Endodermal cell (in vitro differentiated cells): ENCODE results near the gene PRSS12. TPM values are rescaled to one million over a fixed set of nuclear protein-coding genes. Genes with fewer than 3 reads are reported as not detected.
A peak's percentile ranks its signal among the peaks of the same experiment; 100 is the strongest.

ENCODE experiments used
- DNase-seq: peaks from one replicate; pipeline ENCODE4 v3.0.0-alpha.2; 2017
- H3K27ac ChIP-seq: 2 replicates; pipeline ENCODE4 v1.5.1; 2013; ENCODE audit warnings: mild to moderate bottlenecking, low read depth, low read length, moderate library complexity
- H3K27me3 ChIP-seq: 2 replicates; pipeline ENCODE4 v1.6.1; 2013; ENCODE audit warnings: mild to moderate bottlenecking, low read length, moderate library complexity; ENCODE audit not compliant: insufficient read depth, control insufficient read depth, poor library complexity, severe bottlenecking
- H3K36me3 ChIP-seq: 2 replicates; pipeline ENCODE4 v1.7.0; 2013; ENCODE audit warnings: mild to moderate bottlenecking, low read length, moderate library complexity; ENCODE audit not compliant: control insufficient read depth, insufficient read depth
- H3K4me1 ChIP-seq: one replicate; pipeline ENCODE4 v1.7.0; 2013; ENCODE audit warnings: low read length; ENCODE audit not compliant: control insufficient read depth, insufficient read depth
- H3K4me3 ChIP-seq: 2 replicates; pipeline ENCODE4 v1.5.1; 2013; ENCODE audit warnings: mild to moderate bottlenecking, low read length, moderate library complexity
- H3K9ac ChIP-seq: 2 replicates; pipeline ENCODE4 v1.6.1; 2013; ENCODE audit warnings: mild to moderate bottlenecking, low read length, moderate library complexity; ENCODE audit not compliant: poor library complexity, severe bottlenecking; ENCODE audit errors: extremely low read depth
- H3K9me3 ChIP-seq: 2 replicates; pipeline ENCODE4 v1.6.1; 2013; ENCODE audit warnings: mild to moderate bottlenecking, low read length, moderate library complexity; ENCODE audit not compliant: control insufficient read depth
- H3K27ac Mint-ChIP-seq: 2 replicates; pipeline ENCODE4 v1.8.0; 2020; ENCODE audit warnings: mixed read lengths
- H3K27me3 Mint-ChIP-seq: 2 replicates; pipeline ENCODE4 v1.8.0; 2021; ENCODE audit warnings: mild to moderate bottlenecking, mixed read lengths; ENCODE audit not compliant: insufficient read depth
- H3K36me3 Mint-ChIP-seq: 2 replicates; pipeline ENCODE4 v1.8.0; 2020; ENCODE audit warnings: low read depth, mixed read lengths
- H3K4me1 Mint-ChIP-seq: 2 replicates; pipeline ENCODE4 v1.8.0; 2020; ENCODE audit warnings: mixed read lengths
- H3K4me3 Mint-ChIP-seq: 2 replicates; pipeline ENCODE4 v1.8.0; 2020; ENCODE audit warnings: mild to moderate bottlenecking, moderate library complexity, mixed read lengths
- H3K9me3 Mint-ChIP-seq: 2 replicates; pipeline ENCODE4 v1.8.0; 2020; ENCODE audit warnings: mild to moderate bottlenecking, mixed read lengths
- WGBS, 2 experiments: methylation state at CpG; one replicate each; pipeline versions ENCODE4 v1.1.5 to v1.1.7; 2013; ENCODE audit warnings: missing lambda C conversion rate in 2 of 2, mixed read lengths in 1 of 2; ENCODE audit not compliant: insufficient coverage in 1 of 2, insufficient read length in 1 of 2; 5-methylcytosine and 5-hydroxymethylcytosine counted together
- total RNA-seq, 2 donors: library from RNA; stranded (reverse); fragmentation: NEBNext Ultra II Directional in 1 of 2; extraction: Animal tissue kit (Norgen Biotek cat#: 25700) in 1 of 2; gene quantifications; 2 replicates in 1 of 2; 3 replicates in 1 of 2; pipeline ENCODE4 v1.2.1, GENCODE V29; 2021
- TF ChIP-seq, protein P1 (sequence below): fragments of 200-600 bp; sonication (generic); conservative IDR thresholded peaks from 2 replicates; pipeline ENCODE4 v1.5.0; 2021; ENCODE audit warnings: antibody characterized with exemption, mild to moderate bottlenecking

The PRSS12 gene
- total RNA-seq, 2 donors from 2014 or later, result 4.1 to 5.3 TPM

- Mint-ChIP-seq H3K4me3 (no peak overlapping the region), H3K27ac (no peak overlapping the region), H3K4me1 (peaks cover 15% of the 10 kb centered on the region), H3K9me3 (no peaks in the 10 kb centered on the region), H3K36me3 (no peaks in the 10 kb centered on the region), H3K27me3 (peaks cover 34% of the 10 kb centered on the region)
- no peaks in the 10 kb centered on the region for H3K36me3 ChIP-seq
- no peak overlapping the region for H3K27ac ChIP-seq
- 90 to 96% methylated on average over 2 to 4 of the region's 4 CpGs for WGBS, 2 experiments
- TF ChIP-seq, protein P1, sequence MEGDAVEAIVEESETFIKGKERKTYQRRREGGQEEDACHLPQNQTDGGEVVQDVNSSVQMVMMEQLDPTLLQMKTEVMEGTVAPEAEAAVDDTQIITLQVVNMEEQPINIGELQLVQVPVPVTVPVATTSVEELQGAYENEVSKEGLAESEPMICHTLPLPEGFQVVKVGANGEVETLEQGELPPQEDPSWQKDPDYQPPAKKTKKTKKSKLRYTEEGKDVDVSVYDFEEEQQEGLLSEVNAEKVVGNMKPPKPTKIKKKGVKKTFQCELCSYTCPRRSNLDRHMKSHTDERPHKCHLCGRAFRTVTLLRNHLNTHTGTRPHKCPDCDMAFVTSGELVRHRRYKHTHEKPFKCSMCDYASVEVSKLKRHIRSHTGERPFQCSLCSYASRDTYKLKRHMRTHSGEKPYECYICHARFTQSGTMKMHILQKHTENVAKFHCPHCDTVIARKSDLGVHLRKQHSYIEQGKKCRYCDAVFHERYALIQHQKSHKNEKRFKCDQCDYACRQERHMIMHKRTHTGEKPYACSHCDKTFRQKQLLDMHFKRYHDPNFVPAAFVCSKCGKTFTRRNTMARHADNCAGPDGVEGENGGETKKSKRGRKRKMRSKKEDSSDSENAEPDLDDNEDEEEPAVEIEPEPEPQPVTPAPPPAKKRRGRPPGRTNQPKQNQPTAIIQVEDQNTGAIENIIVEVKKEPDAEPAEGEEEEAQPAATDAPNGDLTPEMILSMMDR, result no peak
- H3K4me3 ChIP-seq, result no peak overlapping the region
- no peak for DNase-seq
- no peaks in the 10 kb centered on the region for H3K9me3 ChIP-seq
- no peaks in the 10 kb centered on the region for H3K4me1 ChIP-seq
- H3K27me3 ChIP-seq, result peaks cover 39% of the 10 kb centered on the region
- H3K9ac ChIP-seq, result no peak overlapping the region
Measured at GRCh38 chr4:118356111-118356510, 3.3 kb upstream of the PRSS12 start.

GRCh38 chr4:118354913-118355312 is 2.1 kb upstream of the PRSS12 start:
- Mint-ChIP-seq H3K36me3 (no peaks in the 10 kb centered on the region), H3K4me3 (no peak overlapping the region), H3K27ac (no peak overlapping the region), H3K9me3 (no peaks in the 10 kb centered on the region), H3K27me3 (peaks cover 43% of the 10 kb centered on the region), H3K4me1 (peaks cover 15% of the 10 kb centered on the region)
- H3K27me3 ChIP-seq, result peaks cover 48% of the 10 kb centered on the region
- H3K9ac ChIP-seq, result no peak overlapping the region
- H3K27ac ChIP-seq, result no peak overlapping the region
- no peak overlapping the region for H3K4me3 ChIP-seq
- H3K9me3 ChIP-seq, result no peaks in the 10 kb centered on the region
- no peak for DNase-seq
- WGBS, 2 experiments, result 80% methylated on average over 1 of the region's 2 CpGs; no CpG with 5 or more reads in 1 of the 2 experiments
- H3K36me3 ChIP-seq, result no peaks in the 10 kb centered on the region
- H3K4me1 ChIP-seq, result no peaks in the 10 kb centered on the region
- TF ChIP-seq, protein P1, result no peak

DNA sequence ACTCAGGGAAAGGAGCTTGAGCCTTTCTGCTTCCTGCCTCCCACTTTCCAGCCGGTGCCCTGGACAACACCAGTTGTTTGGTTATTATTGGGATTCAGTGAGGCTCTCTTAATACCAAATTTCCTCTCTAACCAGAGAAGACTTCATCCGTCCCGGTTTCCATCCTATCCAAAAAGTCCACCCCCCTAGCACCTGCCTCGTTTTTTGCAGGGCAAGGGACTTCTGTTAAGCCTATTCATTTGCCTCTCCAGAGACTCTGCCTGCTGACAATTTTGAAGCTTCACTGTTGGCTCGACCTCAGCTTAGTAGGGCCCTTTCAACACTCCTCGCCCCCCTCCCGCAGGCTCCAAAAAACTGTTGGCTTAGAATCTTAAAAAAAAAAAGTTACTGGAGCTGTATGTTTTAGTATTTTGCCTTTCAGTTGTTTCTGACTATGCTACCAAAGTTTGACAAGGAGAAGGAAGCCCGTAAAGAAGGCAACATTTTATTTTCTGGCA is 779 bp upstream of the PRSS12 start:
- Histone ChIP-seq H3K36me3 (no peaks in the 10 kb centered on the region), H3K27me3 (peaks cover 49% of the 10 kb centered on the region), H3K27ac (no peak overlapping the region), H3K9me3 (no peaks in the 10 kb centered on the region), H3K4me1 (no peaks in the 10 kb centered on the region), H3K4me3 (peak overlapping the region; percentile 76), H3K9ac (peak overlapping the region; percentile 28)
- no peaks in the 10 kb centered on the region for H3K36me3 Mint-ChIP-seq
- DNase-seq, result peak; percentile 55
- 52 to 100% methylated on average over 1 to 8 of the region's 8 CpGs for WGBS, 2 experiments
- H3K4me1 Mint-ChIP-seq, result peaks cover 15% of the 10 kb centered on the region
- TF ChIP-seq, protein P1, result no peak
- H3K27ac Mint-ChIP-seq, result no peak overlapping the region
- peak overlapping the region; percentile 60 for H3K4me3 Mint-ChIP-seq
- peaks cover 43% of the 10 kb centered on the region for H3K27me3 Mint-ChIP-seq
- H3K9me3 Mint-ChIP-seq, result no peaks in the 10 kb centered on the region
